HCT116 (cell line): ENCODE measurements around the gene TICRR. TPM values are rescaled to one million over a fixed set of nuclear protein-coding genes. Genes with fewer than 3 reads are reported as not detected.

ENCODE experiments used
- ATAC-seq: fragments of 200-7000 bp; cut with Tn5 transposase; 2 replicates; pipeline ENCODE4 v1.9.1; 2020; ENCODE audit warnings: mild to moderate bottlenecking, moderate library complexity
- BruUV-seq: library from RNA; stranded (reverse); fragments of 400-500 nt; replicated peaks from 2 replicates; lab custom pipeline; 2021; lab: Mats Ljungman, UMichigan
- CTCF ChIA-PET: fragments of 300-600 bp; sonication (Branson Sonifier 250); formaldehyde crosslinking; loops from one replicate; lab custom pipeline; 2021; ENCODE audit warnings: antibody characterized with exemption; lab: Charles Lee
- POLR2A ChIA-PET: fragments of 300-600, 350-600 bp; sonication (Branson Sonifier 250); formaldehyde crosslinking; loops from one replicate; lab custom pipeline; 2021; ENCODE audit warnings: antibody characterized with exemption; lab: Charles Lee
- RAD21 ChIA-PET, 2 experiments: fragments of 300-600 bp; sonication (Branson Sonifier 250); formaldehyde crosslinking; loops; one replicate each; lab custom pipeline; 2023; ENCODE audit warnings: low total read pairs in 2 of 2; ENCODE audit not compliant: uncharacterized antibody in 2 of 2, unreplicated experiment in 2 of 2, low non-redundant PET in 1 of 2; lab: Charles Lee
- DNase-seq: peaks from one replicate; pipeline ENCODE4 v3.0.0-alpha.2; 2010; ENCODE audit warnings: low read depth, low spot score
- H2AFZ ChIP-seq: fragments of 200-600 bp; shearing (Covaris generic), sonication (generic); 2 replicates; pipeline ENCODE4 v1.6.1; 2017; ENCODE audit warnings: low read depth, mixed run types, mixed read lengths, antibody characterized with exemption, low read length; ENCODE audit not compliant: poor library complexity, severe bottlenecking
- H3K27ac ChIP-seq: 2 replicates; pipeline ENCODE4 v1.5.1; 2012; ENCODE audit warnings: low read depth, low read length
- H3K27me3 ChIP-seq: fragments of 200-600 bp; sonication (generic); 2 replicates; pipeline ENCODE4 v1.6.1; 2016; ENCODE audit warnings: mixed run types, low read length, mixed read lengths; ENCODE audit not compliant: insufficient read depth
- H3K36me3 ChIP-seq, 2 experiments: fragments of 200-500 bp in 1 of 2; fragments of 200-600 bp in 1 of 2; sonication (Bioruptor generic) in 1 of 2; sonication (generic) in 1 of 2; 2 replicates each; pipeline versions ENCODE4 v1.5.1 to v1.6.1; 2014 to 2016; ENCODE audit warnings: low read length in 2 of 2, inconsistent platforms in 1 of 2, mixed read lengths in 1 of 2, mixed run types in 1 of 2; ENCODE audit not compliant: insufficient read depth in 2 of 2, control insufficient read depth in 1 of 2
- H3K4me1 ChIP-seq, 2 experiments: fragments of 200-600 bp in 1 of 2; sonication (generic) in 1 of 2; 2 replicates each; pipeline versions ENCODE4 v1.5.1 to v1.6.1; 2012 to 2017; ENCODE audit warnings: low read length in 2 of 2, inconsistent platforms in 1 of 2, mild to moderate bottlenecking in 1 of 2, mixed read lengths in 1 of 2, mixed run types in 1 of 2, moderate library complexity in 1 of 2; ENCODE audit not compliant: insufficient read depth in 2 of 2, control insufficient read depth in 1 of 2
- H3K4me2 ChIP-seq: fragments of 200-600 bp; sonication (generic); 2 replicates; pipeline ENCODE4 v1.6.1; 2017; ENCODE audit warnings: mixed run types, low read length, mixed read lengths
- H3K4me3 ChIP-seq, 2 experiments: fragments of 200-600 bp in 1 of 2; sonication (generic) in 1 of 2; replicated peaks in 1 of 2; 2 replicates each; pipeline ENCODE4 v1.5.1; 2011 to 2016; ENCODE audit warnings: low read length in 2 of 2, control low read depth in 1 of 2, low read depth in 1 of 2, mild to moderate bottlenecking in 1 of 2, mixed read lengths in 1 of 2, mixed run types in 1 of 2
- H3K79me2 ChIP-seq: fragments of 200-600 bp; sonication (generic); 2 replicates; pipeline ENCODE4 v1.6.1; 2017; ENCODE audit warnings: mild to moderate bottlenecking, mixed run types, low read length, moderate library complexity, mixed read lengths; ENCODE audit not compliant: insufficient read depth
- H3K9ac ChIP-seq: fragments of 200-600 bp; sonication (generic); 2 replicates; pipeline ENCODE4 v1.6.1; 2016; ENCODE audit warnings: low read length, mixed read lengths
- H3K9me2 ChIP-seq: fragments of 200-600 bp; sonication (generic), shearing (Covaris generic); 2 replicates; pipeline ENCODE4 v1.6.1; 2017; ENCODE audit warnings: mixed run types, mild to moderate bottlenecking, moderate library complexity; ENCODE audit not compliant: insufficient read depth
- H3K9me3 ChIP-seq, 2 experiments: fragments of 200-500 bp in 1 of 2; fragments of 200-600 bp in 1 of 2; sonication (Bioruptor generic) in 1 of 2; sonication (generic) in 1 of 2; 2 replicates each; pipeline ENCODE4 v1.6.1; 2014 to 2017; ENCODE audit warnings: low read length in 2 of 2, mixed read lengths in 2 of 2, inconsistent platforms in 1 of 2, low read depth in 1 of 2, mild to moderate bottlenecking in 1 of 2, mixed run types in 1 of 2, moderate library complexity in 1 of 2; ENCODE audit not compliant: control insufficient read depth in 1 of 2, insufficient read depth in 1 of 2
- H4K20me1 ChIP-seq: fragments of 200-600 bp; sonication (generic), shearing (Covaris generic); 2 replicates; pipeline ENCODE4 v1.6.1; 2017; ENCODE audit warnings: mixed run types, mild to moderate bottlenecking, moderate library complexity; ENCODE audit not compliant: insufficient read depth
- ATF3 ChIP-seq: IDR thresholded peaks from 2 replicates; pipeline ENCODE4 v1.6.1; 2012
- EZH2 ChIP-seq: fragments of 200-600 bp; sonication (generic); IDR thresholded peaks from 2 replicates; pipeline ENCODE4 v1.6.1; 2017; ENCODE audit warnings: antibody characterized with exemption, mixed run types
- FOSL1 ChIP-seq: IDR thresholded peaks from 2 replicates; pipeline ENCODE4 v1.6.1; 2012; ENCODE audit warnings: low read depth
- SP1 ChIP-seq: IDR thresholded peaks from 2 replicates; pipeline ENCODE4 v1.6.1; 2012; ENCODE audit warnings: low read depth
- TCF7L2 ChIP-seq: IDR thresholded peaks from 2 replicates; pipeline ENCODE4 v1.7.0; 2011; ENCODE audit warnings: borderline replicate concordance, inconsistent platforms; ENCODE audit not compliant: insufficient read depth, insufficient read length; ENCODE audit errors: extremely low read depth
- ZFX ChIP-seq: fragments of 450-650 bp; IDR thresholded peaks from 2 replicates; pipeline ENCODE4 v1.6.1; 2017
- intact Hi-C: fragments of 100-400 bp; cut with micrococcal nuclease; formaldehyde crosslinking; loops from 2 replicates; pipeline ENCODE4 v1.10.0; 2022
- total RNA-seq: library from RNA; stranded (reverse); gene quantifications from one replicate; pipeline ENCODE4 v1.2.1, GENCODE V29; 2021; ENCODE audit not compliant: unreplicated experiment

The TICRR gene
- total RNA-seq, 1 experiment from 2014 or later = 24.8 TPM

DNA sequence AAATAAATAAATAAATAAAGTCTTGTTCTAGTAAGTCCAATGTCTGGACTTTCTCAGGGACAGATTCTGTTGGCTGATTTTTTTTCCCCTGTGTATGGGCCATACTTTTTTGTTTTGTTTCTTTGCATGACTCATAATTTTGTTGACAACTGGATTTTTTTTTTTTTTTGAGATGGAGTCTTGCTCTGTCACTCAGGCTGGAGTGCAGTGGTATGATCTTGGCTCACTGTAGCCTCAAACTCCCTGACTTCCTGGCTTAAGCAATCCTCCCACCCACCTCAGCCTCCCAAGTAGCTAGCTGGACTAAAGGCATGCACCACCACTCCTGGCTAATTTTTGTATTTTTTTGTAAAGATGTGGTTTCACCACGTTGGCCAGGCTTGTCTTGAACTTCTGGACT is 38.9 kb downstream of the TICRR start:
- Histone ChIP-seq H4K20me1 (no peaks in the 10 kb centered on the region), H3K36me3 (peaks cover 58 to 64% of the 10 kb centered on the region in 2 experiments), H3K9me2 (no peaks in the 10 kb centered on the region), H3K4me3 (no peak overlapping the region), H3K9me3 (no peaks in the 10 kb centered on the region), H3K27me3 (no peaks in the 10 kb centered on the region), H3K4me2 (no peak overlapping the region), H3K9ac (no peak overlapping the region), H2AFZ (no peak overlapping the region), H3K4me1 (no peaks in the 10 kb centered on the region), H3K27ac (no peak overlapping the region), H3K79me2 (peaks cover 46% of the 10 kb centered on the region)
- DNase-seq (no peak), ATAC-seq (no peak)
- CTCF ChIA-PET = no interaction called here
- intact Hi-C loops = no loop called here
- POLR2A ChIA-PET = interaction anchor here (0.7 kb wide), 1 partner anchor 46 kb away, joined by 3 read pairs; no protein-coding TSS in a partner anchor
- TF ChIP-seq ATF3 = no peak
- no peak for TF ChIP-seq SP1
- no peak for TF ChIP-seq TCF7L2
- RAD21 ChIA-PET = no interaction called here
- BruUV-seq = no TSS peak

DNA sequence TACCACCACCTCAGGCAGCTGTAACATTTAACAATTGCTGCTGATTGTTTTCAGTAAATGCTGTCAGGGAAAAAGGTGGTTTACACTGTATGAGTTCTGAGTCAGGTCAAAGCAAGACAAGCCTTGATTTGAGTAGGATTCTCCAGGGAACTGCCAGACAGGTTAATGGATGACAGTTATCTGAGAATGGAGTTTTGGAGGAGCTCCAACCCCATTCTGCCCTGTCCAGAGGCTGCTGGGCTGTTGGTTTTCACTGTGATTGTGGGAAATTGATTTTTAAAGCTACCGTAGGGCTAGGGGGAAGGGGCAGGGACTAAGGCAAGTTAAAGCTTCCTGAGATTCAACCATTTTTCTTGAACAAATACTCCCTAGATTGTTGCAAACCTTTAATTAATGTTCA is 39.9 kb downstream of the TICRR start:
- Histone ChIP-seq H4K20me1 (no peaks in the 10 kb centered on the region), H2AFZ (no peak overlapping the region), H3K9me2 (no peaks in the 10 kb centered on the region), H3K27ac (no peak overlapping the region), H3K4me2 (no peak overlapping the region), H3K27me3 (no peaks in the 10 kb centered on the region), H3K36me3 (peaks cover 63 to 65% of the 10 kb centered on the region in 2 experiments), H3K4me3 (no peak overlapping the region), H3K4me1 (no peaks in the 10 kb centered on the region), H3K9me3 (no peaks in the 10 kb centered on the region), H3K9ac (no peak overlapping the region), H3K79me2 (peaks cover 43% of the 10 kb centered on the region)
- ChIA-PET RAD21 (no interaction called here), CTCF (no interaction called here), POLR2A (no interaction called here)
- ATAC-seq (no peak), DNase-seq (no peak)
- no peak for TF ChIP-seq ZFX
- no peak for TF ChIP-seq FOSL1
- TF ChIP-seq EZH2 = no peak
- BruUV-seq = no TSS peak
- intact Hi-C loops = no loop called here
